ENCODE data around the gene GPR85.

DNA sequence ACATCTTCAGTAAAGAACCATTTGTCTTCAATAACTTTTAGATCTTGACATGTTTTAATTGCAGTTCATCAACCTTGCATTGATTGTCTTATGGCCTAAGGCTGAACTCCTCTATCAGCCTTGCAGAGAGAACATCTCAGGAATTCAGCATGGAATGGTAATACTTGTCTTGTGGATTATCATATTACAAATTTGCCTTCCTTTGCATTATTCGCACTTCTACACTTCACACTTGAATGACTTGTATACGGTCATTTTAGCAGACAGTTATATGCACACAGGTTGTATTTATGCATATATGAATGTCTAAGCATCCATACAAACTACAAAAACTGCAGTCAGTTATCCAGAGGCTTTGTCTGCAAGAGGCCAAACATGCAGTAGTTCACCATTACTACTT lies 31.7 kb downstream of the GPR85 start:
- TF ChIP-seq EZH2 (optimal IDR thresholded peaks at IDR 0.05; ENCODE audit: low read depth, low read length) = no peak
- TF ChIP-seq, protein P1, sequence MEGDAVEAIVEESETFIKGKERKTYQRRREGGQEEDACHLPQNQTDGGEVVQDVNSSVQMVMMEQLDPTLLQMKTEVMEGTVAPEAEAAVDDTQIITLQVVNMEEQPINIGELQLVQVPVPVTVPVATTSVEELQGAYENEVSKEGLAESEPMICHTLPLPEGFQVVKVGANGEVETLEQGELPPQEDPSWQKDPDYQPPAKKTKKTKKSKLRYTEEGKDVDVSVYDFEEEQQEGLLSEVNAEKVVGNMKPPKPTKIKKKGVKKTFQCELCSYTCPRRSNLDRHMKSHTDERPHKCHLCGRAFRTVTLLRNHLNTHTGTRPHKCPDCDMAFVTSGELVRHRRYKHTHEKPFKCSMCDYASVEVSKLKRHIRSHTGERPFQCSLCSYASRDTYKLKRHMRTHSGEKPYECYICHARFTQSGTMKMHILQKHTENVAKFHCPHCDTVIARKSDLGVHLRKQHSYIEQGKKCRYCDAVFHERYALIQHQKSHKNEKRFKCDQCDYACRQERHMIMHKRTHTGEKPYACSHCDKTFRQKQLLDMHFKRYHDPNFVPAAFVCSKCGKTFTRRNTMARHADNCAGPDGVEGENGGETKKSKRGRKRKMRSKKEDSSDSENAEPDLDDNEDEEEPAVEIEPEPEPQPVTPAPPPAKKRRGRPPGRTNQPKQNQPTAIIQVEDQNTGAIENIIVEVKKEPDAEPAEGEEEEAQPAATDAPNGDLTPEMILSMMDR (IDR thresholded peaks at IDR 0.05; ENCODE audit: low read length) = no peak

Data from MM.1S (cell line).